ENCODE measurements around the gene PLS1.
A peak's percentile ranks its signal among the peaks of the same experiment; 100 is the strongest.
"Not testable (repeated sequence)": the region's sequence is repeated elsewhere in the genome, so short reads cannot be mapped to it uniquely, and the experiment has no call there.

Gene PLS1

GRCh38 chr3:142595951-142596725, at the start of gene PLS1:
Gene PLS1, plus strand, starts transcription at chr3:142596393. Its CDS starts 67,845 bp downstream, at chr3:142664238.
- DNase-seq (ENCODE audit: low spot score in 2 of 2) (peak; percentile 97 to 98), ATAC-seq (peak; percentile 96)
- Mint-ChIP-seq H3K9me3 (no peaks in the 10 kb centered on the region), H3K36me3 (no peaks in the 10 kb centered on the region), H3K4me1 (peaks cover 24% of the 10 kb centered on the region), H3K27ac (peak within 1 kb of the TSS; percentile 89), H3K4me3 (peak within 1 kb of the TSS; percentile 95)

GRCh38 chr3:142549986-142550385, 46.2 kb upstream of the PLS1 start:
- ATAC-seq (no peak), DNase-seq (ENCODE audit: low spot score in 2 of 2) (no peak)
- Mint-ChIP-seq H3K9me3 (no peaks in the 10 kb centered on the region), H3K27ac (no peak overlapping the region), H3K36me3 (no peaks in the 10 kb centered on the region), H3K4me3 (no peak overlapping the region), H3K4me1 (no peaks in the 10 kb centered on the region)

DNA sequence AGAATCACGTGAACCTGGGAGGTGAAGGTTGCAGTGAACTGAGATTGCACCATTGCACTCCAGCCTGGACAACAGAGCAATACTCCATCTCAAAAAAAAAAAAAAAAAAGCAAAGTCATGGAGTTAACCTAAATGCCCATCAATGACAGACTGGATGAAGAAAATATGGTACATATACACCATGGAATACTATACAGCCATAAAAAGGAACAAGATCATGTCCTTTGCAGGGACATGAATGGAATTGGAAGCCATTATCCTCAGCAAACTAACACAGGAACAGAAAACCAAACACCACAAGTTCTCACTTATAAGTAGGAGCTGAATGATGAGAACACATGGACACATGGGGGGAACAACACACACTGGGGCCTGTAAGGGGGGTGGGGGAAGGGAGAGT, 43.6 kb upstream of the PLS1 start:
- ATAC-seq; H3K36me3 Mint-ChIP-seq; H3K4me3 Mint-ChIP-seq; H3K9me3 Mint-ChIP-seq; H3K4me1 Mint-ChIP-seq; H3K27ac Mint-ChIP-seq; DNase-seq (ENCODE audit: low spot score in 2 of 2): not testable (repeated sequence)

DNA sequence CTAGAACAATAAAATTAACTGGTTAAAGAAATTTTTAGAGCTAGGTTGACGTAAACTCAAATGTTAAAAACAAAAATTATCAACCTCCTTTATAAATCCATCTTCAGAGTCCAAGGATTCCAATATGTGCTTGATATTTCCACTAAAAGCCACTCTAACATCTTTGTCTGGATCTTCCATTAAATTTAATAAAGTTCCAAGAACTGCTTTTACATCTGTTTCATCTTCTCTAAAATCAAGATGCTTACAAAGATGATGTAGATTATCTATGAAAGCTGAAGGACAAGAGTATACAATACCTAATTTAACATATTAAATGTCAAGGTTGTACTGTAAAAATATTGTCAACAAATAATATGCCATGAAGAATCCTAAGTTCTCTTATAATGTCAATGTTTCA, 42.5 kb upstream of the PLS1 start:
- Mint-ChIP-seq H3K9me3 (no peaks in the 10 kb centered on the region), H3K4me3 (no peak overlapping the region), H3K4me1 (no peaks in the 10 kb centered on the region), H3K36me3 (peaks cover 18% of the 10 kb centered on the region), H3K27ac (no peak overlapping the region)
- DNase-seq (ENCODE audit: low spot score in 2 of 2) (no peak), ATAC-seq (no peak)

- Mint-ChIP-seq H3K36me3 (peaks cover 82% of the 10 kb centered on the region), H3K9me3 (no peaks in the 10 kb centered on the region), H3K27ac (no peak overlapping the region), H3K4me3 (no peak overlapping the region), H3K4me1 (peaks cover 7% of the 10 kb centered on the region)
- DNase-seq (ENCODE audit: low spot score in 2 of 2): no peak
- no peak for ATAC-seq
These were observed 36.1 kb upstream of the PLS1 start for GRCh38 chr3:142560118-142560517.

GRCh38 chr3:142563496-142563997, 32.6 kb upstream of the PLS1 start:
- peak; percentile 46 for ATAC-seq
- Mint-ChIP-seq H3K36me3 (peaks cover 87% of the 10 kb centered on the region), H3K9me3 (no peaks in the 10 kb centered on the region), H3K4me3 (no peak overlapping the region), H3K27ac (peak overlapping the region; percentile 14), H3K4me1 (peaks cover 11% of the 10 kb centered on the region)
- no peak for DNase-seq (ENCODE audit: low spot score in 2 of 2)

GRCh38 chr3:142566096-142566495, 30.1 kb upstream of the PLS1 start:
- peaks cover 16% of the 10 kb centered on the region for H3K4me1 Mint-ChIP-seq
- H3K27ac Mint-ChIP-seq: peak overlapping the region; percentile 26
- H3K4me3 Mint-ChIP-seq: no peak overlapping the region
- H3K9me3 Mint-ChIP-seq: no peaks in the 10 kb centered on the region
- peaks cover 69% of the 10 kb centered on the region for H3K36me3 Mint-ChIP-seq
- ATAC-seq (no peak), DNase-seq (ENCODE audit: low spot score in 2 of 2) (no peak)

DNA sequence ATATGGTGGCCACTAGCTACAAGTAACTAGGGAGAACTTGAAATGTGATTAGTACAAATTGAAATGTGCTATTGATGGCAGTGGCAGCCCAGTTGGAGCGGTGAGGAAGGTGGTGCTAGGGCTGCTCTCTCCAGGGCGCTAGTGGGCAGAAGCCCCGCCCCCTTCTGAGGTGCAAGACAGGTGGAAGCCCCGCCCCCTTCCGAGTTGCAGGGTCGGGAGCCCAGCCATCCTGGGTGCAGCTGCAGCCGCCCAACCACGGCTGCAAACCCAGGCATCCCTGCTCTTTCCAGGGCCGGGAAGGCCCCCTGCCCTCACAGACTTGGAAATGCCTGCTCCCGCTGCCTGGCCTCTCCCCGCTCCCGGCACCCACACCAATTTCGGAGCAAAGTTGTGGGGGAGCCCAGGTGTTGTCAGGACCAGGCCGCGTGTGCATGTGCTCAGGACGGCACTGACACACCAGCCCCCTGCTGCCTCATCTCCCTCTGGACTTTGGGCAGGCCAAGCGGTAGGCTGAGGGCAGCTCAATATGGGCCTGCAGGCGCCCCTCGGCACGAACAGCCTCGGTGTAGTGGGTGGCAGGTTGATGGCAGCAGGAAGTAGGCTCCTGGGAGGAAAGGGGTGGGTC, 27.7 kb upstream of the PLS1 start:
- ATAC-seq (no peak), DNase-seq (ENCODE audit: low spot score in 2 of 2) (no peak)
- no peak overlapping the region for H3K27ac Mint-ChIP-seq
- peaks cover 45% of the 10 kb centered on the region for H3K36me3 Mint-ChIP-seq
- H3K4me3 Mint-ChIP-seq: no peak overlapping the region
- no peaks in the 10 kb centered on the region for H3K9me3 Mint-ChIP-seq
- peaks cover 14% of the 10 kb centered on the region for H3K4me1 Mint-ChIP-seq

DNA sequence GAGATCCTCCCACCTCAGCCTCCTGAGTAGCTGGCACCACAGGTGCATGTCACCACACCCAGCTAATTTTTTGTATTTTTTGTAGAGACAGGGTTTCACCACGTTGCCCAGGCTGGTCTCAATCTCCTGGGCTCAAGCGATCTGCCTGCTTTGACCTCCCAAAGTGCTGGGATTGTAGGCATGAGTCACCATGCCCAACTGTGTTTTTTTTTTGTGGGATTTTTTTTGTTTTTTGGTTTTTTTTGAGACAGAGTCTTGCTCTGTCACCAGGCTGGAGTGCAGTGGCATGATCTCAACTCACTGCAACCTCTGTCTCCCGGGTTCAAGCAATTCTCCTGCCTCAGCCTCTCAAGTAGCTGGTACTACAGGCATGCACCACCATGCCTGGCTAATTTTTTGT, 26.8 kb upstream of the PLS1 start:
- Mint-ChIP-seq H3K36me3 (peaks cover 42% of the 10 kb centered on the region), H3K4me1 (peaks cover 16% of the 10 kb centered on the region)
- H3K4me3 Mint-ChIP-seq; H3K9me3 Mint-ChIP-seq; H3K27ac Mint-ChIP-seq; ATAC-seq; DNase-seq (ENCODE audit: low spot score in 2 of 2): not testable (repeated sequence)

DNA sequence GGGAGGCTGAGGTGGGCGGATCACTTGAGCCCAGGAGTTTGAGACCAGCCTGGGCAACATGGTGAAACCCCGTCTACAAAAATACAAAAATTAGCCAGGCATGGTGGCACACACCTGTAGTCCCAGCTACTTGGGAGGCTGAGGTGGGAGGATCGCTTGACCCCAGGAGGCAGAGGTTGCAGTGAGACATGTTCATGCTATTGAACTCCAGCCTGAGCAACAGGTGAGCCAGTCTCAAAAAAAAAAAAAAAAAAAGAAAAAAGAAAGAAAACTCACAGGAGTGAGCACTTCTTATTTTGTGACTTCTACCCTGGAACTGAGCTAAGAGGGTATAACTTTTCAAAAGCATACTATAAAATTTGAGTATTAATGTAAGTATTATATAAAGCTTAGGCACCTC, 22.0 kb upstream of the PLS1 start:
- ATAC-seq; H3K4me3 Mint-ChIP-seq; H3K9me3 Mint-ChIP-seq; DNase-seq (ENCODE audit: low spot score in 2 of 2): not testable (repeated sequence)
- H3K36me3 Mint-ChIP-seq: peaks cover 30% of the 10 kb centered on the region
- H3K4me1 Mint-ChIP-seq: peaks cover 41% of the 10 kb centered on the region
- peak overlapping the region; percentile 33 for H3K27ac Mint-ChIP-seq

DNA sequence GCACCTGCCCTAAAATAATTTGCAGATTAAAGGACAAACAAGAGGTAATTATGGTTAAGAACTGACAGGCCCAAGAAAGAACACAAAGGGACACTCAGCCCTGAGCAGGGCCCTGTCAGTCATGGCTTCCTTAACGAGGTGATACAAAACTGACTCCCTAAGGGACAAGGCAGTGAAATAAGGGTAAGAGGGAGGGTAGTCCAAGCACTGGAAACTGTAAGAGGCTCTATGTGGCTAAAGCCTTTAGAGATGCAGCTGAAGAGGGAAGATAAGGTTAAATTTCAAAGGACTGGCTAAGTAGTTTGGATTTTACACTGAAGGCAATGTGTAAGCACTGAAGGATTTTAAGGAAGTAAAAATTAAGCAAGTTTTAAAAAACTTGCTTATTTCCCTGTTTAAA, 21.5 kb upstream of the PLS1 start:
- peaks cover 30% of the 10 kb centered on the region for H3K36me3 Mint-ChIP-seq
- ATAC-seq (no peak), DNase-seq (ENCODE audit: low spot score in 2 of 2) (no peak)
- H3K4me1 Mint-ChIP-seq: peaks cover 44% of the 10 kb centered on the region
- H3K9me3 Mint-ChIP-seq: no peaks in the 10 kb centered on the region
- H3K27ac Mint-ChIP-seq: peak overlapping the region; percentile 33
- no peak overlapping the region for H3K4me3 Mint-ChIP-seq

DNA sequence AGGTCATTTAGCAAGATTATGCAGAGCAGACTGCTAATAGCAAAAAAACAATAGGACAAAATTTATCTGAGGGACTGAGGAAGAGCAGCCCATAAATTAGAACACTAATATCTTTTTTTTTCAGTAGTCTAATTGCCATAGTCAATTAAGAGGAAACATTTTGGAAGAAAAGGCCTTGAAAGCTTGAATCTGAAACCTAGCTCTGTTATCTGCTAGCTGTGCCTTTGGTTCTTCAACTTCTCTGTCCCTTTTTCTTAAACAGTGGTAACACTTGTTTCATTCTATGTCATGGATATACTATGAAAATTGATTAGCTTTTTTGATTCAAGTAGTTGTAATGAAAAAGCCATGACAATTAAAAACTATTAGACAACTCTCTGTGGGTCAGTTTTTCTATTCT, 19.4 kb upstream of the PLS1 start:
- peaks cover 44% of the 10 kb centered on the region for H3K4me1 Mint-ChIP-seq
- H3K4me3 Mint-ChIP-seq: peak overlapping the region; percentile 92
- peak overlapping the region; percentile 94 for H3K27ac Mint-ChIP-seq
- DNase-seq (ENCODE audit: low spot score in 2 of 2): no peak
- no peaks in the 10 kb centered on the region for H3K9me3 Mint-ChIP-seq
- peaks cover 23% of the 10 kb centered on the region for H3K36me3 Mint-ChIP-seq
- ATAC-seq: no peak

DNA sequence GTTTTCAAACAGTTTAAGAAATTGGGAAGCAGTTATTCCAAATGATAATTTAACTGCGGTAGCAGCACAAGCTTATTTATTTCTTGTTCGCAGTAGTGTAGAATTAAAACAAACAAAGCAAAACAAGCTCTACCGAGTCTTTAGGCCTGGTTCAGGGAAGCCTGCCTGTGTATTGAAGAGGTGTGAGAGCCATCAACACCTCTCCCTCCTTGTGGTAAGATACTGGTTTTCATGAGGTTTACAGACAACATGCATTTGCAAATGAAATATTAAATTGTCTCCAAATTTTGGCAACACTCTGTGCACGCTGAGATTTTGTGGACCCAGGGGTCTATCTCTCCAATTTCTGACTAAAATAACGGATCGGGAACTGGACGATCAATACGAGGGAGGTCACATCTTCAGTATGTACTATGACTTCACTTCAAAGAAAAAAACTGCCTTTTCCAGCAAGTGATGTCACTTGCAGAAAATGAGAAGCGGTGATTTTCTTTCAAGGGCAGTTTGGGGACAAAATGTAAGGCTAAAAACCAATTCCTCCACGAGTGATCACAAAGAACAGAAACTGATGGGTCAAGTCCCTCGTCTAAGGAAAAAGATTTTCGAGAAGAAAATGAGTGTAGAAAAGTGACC, 18.4 kb upstream of the PLS1 start:
- Mint-ChIP-seq H3K27ac (peak overlapping the region; percentile 94), H3K4me1 (peaks cover 44% of the 10 kb centered on the region), H3K4me3 (peak overlapping the region; percentile 92), H3K9me3 (no peaks in the 10 kb centered on the region), H3K36me3 (peaks cover 23% of the 10 kb centered on the region)
- DNase-seq (ENCODE audit: low spot score in 2 of 2) (peak in 1 of 2 donors; percentile 55), ATAC-seq (no peak)

GRCh38 chr3:142578329-142579223, 17.6 kb upstream of the PLS1 start, which contains the start of gene ATR:
Gene ATR, minus strand, starts transcription at chr3:142578733. Its CDS starts 29 bp downstream, at chr3:142578704.
- Mint-ChIP-seq H3K36me3 (peaks cover 22% of the 10 kb centered on the region), H3K9me3 (no peaks in the 10 kb centered on the region), H3K4me1 (peaks cover 44% of the 10 kb centered on the region), H3K27ac (peak within 1 kb of the TSS; percentile 94), H3K4me3 (peak within 1 kb of the TSS; percentile 92)
- ATAC-seq: peak; percentile 97
- DNase-seq (ENCODE audit: low spot score in 2 of 2): peak; percentile 89 to 98

GRCh38 chr3:142580061-142580423, 16.2 kb upstream of the PLS1 start:
- ATAC-seq (no peak), DNase-seq (ENCODE audit: low spot score in 2 of 2) (no peak)
- peak overlapping the region; percentile 94 for H3K27ac Mint-ChIP-seq
- H3K4me1 Mint-ChIP-seq: peaks cover 32% of the 10 kb centered on the region
- H3K9me3 Mint-ChIP-seq: no peaks in the 10 kb centered on the region
- H3K4me3 Mint-ChIP-seq: peak overlapping the region; percentile 92
- peaks cover 13% of the 10 kb centered on the region for H3K36me3 Mint-ChIP-seq
